WERI-Rb-1 (cell line): ENCODE data around the gene MSS51.
A peak's percentile ranks its signal among the peaks of the same experiment; 100 is the strongest.

Source experiments
- DNase-seq: peaks from one replicate; pipeline ENCODE4 v3.0.0-alpha.2; 2020
- H3K27ac ChIP-seq: fragments of 250-450 bp; sonication (Bioruptor Pico); 2 replicates; pipeline ENCODE4 v1.5.1; 2020; ENCODE audit warnings: mild to moderate bottlenecking, moderate library complexity
- H3K27me3 ChIP-seq: fragments of 250-450 bp; sonication (Bioruptor Pico); 2 replicates; pipeline ENCODE4 v1.5.1; 2021; ENCODE audit warnings: mild to moderate bottlenecking, low read depth, moderate library complexity; ENCODE audit not compliant: insufficient read depth, severe bottlenecking
- H3K36me3 ChIP-seq: fragments of 250-450 bp; sonication (Bioruptor Pico); 2 replicates; pipeline ENCODE4 v1.5.1; 2020; ENCODE audit warnings: mild to moderate bottlenecking, moderate library complexity
- H3K4me3 ChIP-seq: 2 replicates; pipeline ENCODE4 v1.5.1; 2011; ENCODE audit warnings: low read depth, mild to moderate bottlenecking, control low read depth, low read length
- H3K9me3 ChIP-seq: fragments of 250-450 bp; sonication (Bioruptor Pico); 2 replicates; pipeline ENCODE4 v1.5.1; 2021; ENCODE audit warnings: mild to moderate bottlenecking, moderate library complexity; ENCODE audit not compliant: severe bottlenecking
- TF ChIP-seq, protein P1 (sequence below): IDR thresholded peaks from 2 replicates; pipeline ENCODE4 v1.5.1; 2011; ENCODE audit warnings: low read depth, mild to moderate bottlenecking, control low read depth, inconsistent platforms, low read length

MSS51 gene

DNA sequence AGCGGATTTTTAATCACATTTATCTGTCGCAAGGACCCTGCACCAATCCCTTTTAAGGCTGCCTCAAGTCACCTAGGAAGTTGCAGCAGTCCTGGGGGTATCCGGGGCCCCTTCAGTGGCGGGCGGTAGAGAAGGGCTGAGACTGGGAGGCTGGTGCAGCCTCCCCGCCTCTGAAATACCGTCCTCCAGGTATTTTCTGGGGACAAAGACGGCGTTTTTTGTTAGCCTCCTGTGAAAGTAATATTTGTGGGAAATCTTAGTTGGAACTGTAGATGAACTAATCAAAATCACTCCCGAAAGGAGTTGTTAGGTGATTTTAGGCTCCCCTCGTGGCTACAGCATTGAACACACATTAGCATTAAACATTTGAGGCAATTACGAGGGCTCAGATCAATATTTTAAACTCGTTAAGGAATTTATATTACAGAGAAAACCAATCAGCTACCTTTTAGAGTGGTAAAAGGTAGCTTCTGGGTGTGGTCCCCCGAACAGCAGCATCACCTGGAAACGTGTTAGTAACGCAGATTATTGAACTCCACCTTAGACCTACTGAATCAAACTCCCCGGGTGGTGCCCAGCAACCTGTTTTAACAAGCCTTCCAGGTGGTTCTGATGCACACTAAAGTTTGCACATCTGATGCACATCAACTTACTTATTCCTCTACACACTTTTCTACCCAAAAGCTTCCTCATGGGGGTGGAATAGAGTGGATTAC lies 19.0 kb downstream of the MSS51 start:
- no peaks in the 10 kb centered on the region for H3K27me3 ChIP-seq
- H3K9me3 ChIP-seq, result no peaks in the 10 kb centered on the region
- TF ChIP-seq, protein P1, sequence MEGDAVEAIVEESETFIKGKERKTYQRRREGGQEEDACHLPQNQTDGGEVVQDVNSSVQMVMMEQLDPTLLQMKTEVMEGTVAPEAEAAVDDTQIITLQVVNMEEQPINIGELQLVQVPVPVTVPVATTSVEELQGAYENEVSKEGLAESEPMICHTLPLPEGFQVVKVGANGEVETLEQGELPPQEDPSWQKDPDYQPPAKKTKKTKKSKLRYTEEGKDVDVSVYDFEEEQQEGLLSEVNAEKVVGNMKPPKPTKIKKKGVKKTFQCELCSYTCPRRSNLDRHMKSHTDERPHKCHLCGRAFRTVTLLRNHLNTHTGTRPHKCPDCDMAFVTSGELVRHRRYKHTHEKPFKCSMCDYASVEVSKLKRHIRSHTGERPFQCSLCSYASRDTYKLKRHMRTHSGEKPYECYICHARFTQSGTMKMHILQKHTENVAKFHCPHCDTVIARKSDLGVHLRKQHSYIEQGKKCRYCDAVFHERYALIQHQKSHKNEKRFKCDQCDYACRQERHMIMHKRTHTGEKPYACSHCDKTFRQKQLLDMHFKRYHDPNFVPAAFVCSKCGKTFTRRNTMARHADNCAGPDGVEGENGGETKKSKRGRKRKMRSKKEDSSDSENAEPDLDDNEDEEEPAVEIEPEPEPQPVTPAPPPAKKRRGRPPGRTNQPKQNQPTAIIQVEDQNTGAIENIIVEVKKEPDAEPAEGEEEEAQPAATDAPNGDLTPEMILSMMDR, result no peak
- peak overlapping the region; percentile 94 for H3K27ac ChIP-seq
- H3K4me3 ChIP-seq, result peak overlapping the region; percentile 80
- peaks cover 3% of the 10 kb centered on the region; the same call in 1 of the 2 replicates for H3K36me3 ChIP-seq
- no peak for DNase-seq

DNA sequence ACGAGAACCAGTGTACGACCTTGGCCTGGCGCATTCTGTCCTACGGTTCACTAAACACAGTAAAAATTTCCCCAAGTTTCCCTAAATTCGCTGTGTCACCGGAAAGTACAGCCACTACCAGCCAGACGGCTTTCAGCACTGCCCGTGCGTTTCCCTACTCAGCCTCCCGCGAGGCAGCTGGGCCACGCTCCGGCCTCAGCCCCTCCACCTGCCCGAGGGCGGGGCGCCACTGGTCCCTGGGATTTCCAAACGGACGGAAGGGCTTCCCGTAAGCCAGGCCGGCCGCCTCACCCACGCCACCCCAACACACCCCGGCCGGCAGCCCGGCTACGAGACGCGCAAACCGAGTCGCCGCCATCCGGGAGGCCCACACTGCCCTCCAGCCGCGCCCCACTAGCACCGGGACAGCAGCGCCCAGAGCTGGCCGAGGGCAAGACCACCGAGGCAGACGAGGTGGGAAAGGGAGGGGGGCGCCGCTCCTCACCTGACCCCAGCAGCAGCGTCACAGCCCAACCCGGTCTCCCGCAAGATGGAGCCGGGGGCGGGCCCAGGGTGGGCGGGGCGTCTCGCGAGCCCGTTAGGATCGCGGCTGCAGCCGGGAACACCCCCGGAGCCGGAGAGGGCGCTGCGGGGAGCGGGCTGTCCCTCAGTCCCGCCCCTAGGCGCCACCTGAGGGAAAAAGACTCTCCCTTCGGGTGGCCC lies 19.7 kb downstream of the MSS51 start, which contains the start of gene ANXA7:
TSS of gene ANXA7 (minus strand) at position 531 of the 702 bp plus-strand sequence. CDS start 13,202 bp downstream, outside the sequence.
- H3K4me3 ChIP-seq, result peak within 1 kb of the TSS; percentile 80
- peak within 1 kb of the TSS; percentile 94 for H3K27ac ChIP-seq
- TF ChIP-seq, protein P1, result 0 out of 2 replicates have a peak, but pooled peaks have one; percentile 15
- peak; percentile 96 for DNase-seq
- peaks cover 3% of the 10 kb centered on the region; the same call in 1 of the 2 replicates for H3K36me3 ChIP-seq
- H3K9me3 ChIP-seq, result no peaks in the 10 kb centered on the region
- no peaks in the 10 kb centered on the region for H3K27me3 ChIP-seq

DNA sequence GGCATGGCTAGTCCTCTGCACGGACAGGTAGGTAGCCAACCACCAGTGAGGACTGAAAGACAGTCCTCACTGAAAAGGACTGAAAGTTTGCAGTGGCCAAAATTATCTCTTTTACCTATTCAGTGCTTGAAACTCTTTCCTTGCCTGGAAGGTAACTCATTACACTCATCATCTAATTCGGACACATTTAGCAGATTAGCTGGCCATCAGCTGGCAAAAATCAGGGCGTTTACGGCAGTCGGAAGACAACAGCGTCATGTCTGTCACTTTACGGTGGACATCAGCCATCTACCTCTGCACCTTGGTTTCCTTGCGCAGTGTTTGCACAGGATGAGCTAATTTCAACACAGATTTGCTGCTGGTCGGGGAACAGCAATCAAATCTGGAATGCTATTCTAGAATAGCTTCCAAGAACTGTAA lies 20.2 kb downstream of the MSS51 start:
- Histone ChIP-seq H3K36me3 (peaks cover 3% of the 10 kb centered on the region; the same call in 1 of the 2 replicates), H3K4me3 (peak overlapping the region; percentile 80), H3K27ac (peak overlapping the region; percentile 94), H3K27me3 (no peaks in the 10 kb centered on the region), H3K9me3 (no peaks in the 10 kb centered on the region)
- TF ChIP-seq, protein P1, result no peak
- peak; percentile 48 for DNase-seq

DNA sequence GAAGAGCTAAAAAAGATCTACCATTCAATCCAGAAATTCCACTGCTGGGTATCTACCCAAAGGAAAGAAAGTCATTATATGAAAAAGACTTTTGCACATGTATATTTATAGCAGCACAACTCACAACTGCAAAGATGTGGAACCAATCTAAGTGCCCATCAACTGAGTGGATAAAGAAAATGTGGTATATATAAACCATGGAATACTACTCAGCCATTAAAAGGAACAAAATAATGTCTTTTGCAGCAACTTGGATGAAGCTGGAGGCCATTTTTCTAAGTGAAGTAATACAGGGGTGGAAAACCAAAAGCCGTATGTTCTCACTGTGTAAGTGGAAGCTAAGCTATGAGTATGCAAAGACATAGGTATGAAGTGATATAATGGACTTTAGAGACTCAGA lies 22.5 kb downstream of the MSS51 start:
- DNase-seq, result no peak
- no peak overlapping the region for H3K27ac ChIP-seq

DNA sequence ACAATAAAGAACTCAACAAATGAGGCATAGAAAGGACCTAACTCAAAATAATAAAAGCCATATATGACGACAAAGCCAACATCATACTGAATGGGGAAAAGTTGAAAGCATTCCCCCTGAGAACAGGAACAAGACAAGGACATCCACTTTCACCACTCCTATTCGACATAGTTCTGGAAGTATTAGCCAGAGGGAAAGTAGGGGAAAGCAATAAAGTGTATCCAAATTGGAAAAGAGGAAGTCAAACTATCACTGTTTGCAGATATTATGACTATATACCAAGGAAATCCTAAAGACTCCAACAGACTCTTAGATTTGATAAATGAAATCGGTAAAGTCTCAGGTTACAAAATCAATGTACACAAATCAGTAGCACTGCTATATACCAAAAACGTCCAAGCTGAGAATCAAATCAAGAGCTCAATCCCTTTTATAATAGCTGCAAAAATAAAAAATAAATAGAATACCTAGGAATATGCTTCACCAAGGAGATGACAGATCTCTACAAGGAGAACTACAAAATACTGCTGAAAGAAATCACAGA lies 24.3 kb downstream of the MSS51 start:
- H3K36me3 ChIP-seq, result peaks cover 15% of the 10 kb centered on the region
- H3K9me3 ChIP-seq, result no peaks in the 10 kb centered on the region
- H3K27ac ChIP-seq, result no peak overlapping the region
- no peaks in the 10 kb centered on the region for H3K27me3 ChIP-seq
- DNase-seq, result no peak
- H3K4me3 ChIP-seq, result no peak overlapping the region
- TF ChIP-seq, protein P1, result no peak

More for the DNA sequence above, 22.5 kb downstream of the MSS51 start:
- Histone ChIP-seq H3K27me3 (no peaks in the 10 kb centered on the region), H3K9me3 (no peaks in the 10 kb centered on the region), H3K36me3 (peaks cover 15% of the 10 kb centered on the region), H3K4me3 (no peak overlapping the region)
- TF ChIP-seq, protein P1, result no peak
